Ishikawa (cell line): ENCODE measurements around the gene CNTN4.

Experiments used
- CEBPB ChIP-seq: IDR thresholded peaks from 2 replicates; pipeline ENCODE4 v1.6.1; 2012
- TEAD4 ChIP-seq: IDR thresholded peaks from 2 replicates; pipeline ENCODE4 v1.6.1; 2012
- TF ChIP-seq, protein P1 (sequence below): IDR thresholded peaks from 2 replicates; pipeline ENCODE4 v1.6.1; 2012; ENCODE audit warnings: low read depth, mild to moderate bottlenecking

- no peak for TF ChIP-seq TEAD4
- TF ChIP-seq, protein P1, sequence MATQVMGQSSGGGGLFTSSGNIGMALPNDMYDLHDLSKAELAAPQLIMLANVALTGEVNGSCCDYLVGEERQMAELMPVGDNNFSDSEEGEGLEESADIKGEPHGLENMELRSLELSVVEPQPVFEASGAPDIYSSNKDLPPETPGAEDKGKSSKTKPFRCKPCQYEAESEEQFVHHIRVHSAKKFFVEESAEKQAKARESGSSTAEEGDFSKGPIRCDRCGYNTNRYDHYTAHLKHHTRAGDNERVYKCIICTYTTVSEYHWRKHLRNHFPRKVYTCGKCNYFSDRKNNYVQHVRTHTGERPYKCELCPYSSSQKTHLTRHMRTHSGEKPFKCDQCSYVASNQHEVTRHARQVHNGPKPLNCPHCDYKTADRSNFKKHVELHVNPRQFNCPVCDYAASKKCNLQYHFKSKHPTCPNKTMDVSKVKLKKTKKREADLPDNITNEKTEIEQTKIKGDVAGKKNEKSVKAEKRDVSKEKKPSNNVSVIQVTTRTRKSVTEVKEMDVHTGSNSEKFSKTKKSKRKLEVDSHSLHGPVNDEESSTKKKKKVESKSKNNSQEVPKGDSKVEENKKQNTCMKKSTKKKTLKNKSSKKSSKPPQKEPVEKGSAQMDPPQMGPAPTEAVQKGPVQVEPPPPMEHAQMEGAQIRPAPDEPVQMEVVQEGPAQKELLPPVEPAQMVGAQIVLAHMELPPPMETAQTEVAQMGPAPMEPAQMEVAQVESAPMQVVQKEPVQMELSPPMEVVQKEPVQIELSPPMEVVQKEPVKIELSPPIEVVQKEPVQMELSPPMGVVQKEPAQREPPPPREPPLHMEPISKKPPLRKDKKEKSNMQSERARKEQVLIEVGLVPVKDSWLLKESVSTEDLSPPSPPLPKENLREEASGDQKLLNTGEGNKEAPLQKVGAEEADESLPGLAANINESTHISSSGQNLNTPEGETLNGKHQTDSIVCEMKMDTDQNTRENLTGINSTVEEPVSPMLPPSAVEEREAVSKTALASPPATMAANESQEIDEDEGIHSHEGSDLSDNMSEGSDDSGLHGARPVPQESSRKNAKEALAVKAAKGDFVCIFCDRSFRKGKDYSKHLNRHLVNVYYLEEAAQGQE: no peak
- TF ChIP-seq CEBPB: no peak
Measured at GRCh38 chr3:3084890-3085289, 986.2 kb downstream of the CNTN4 start.
